ENCODE data around the gene TBCB.

GRCh38 chr19:36139120-36139472 is 23.8 kb downstream of the TBCB start:
- TF ChIP-seq, protein P1, sequence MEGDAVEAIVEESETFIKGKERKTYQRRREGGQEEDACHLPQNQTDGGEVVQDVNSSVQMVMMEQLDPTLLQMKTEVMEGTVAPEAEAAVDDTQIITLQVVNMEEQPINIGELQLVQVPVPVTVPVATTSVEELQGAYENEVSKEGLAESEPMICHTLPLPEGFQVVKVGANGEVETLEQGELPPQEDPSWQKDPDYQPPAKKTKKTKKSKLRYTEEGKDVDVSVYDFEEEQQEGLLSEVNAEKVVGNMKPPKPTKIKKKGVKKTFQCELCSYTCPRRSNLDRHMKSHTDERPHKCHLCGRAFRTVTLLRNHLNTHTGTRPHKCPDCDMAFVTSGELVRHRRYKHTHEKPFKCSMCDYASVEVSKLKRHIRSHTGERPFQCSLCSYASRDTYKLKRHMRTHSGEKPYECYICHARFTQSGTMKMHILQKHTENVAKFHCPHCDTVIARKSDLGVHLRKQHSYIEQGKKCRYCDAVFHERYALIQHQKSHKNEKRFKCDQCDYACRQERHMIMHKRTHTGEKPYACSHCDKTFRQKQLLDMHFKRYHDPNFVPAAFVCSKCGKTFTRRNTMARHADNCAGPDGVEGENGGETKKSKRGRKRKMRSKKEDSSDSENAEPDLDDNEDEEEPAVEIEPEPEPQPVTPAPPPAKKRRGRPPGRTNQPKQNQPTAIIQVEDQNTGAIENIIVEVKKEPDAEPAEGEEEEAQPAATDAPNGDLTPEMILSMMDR (IDR thresholded peaks at IDR 0.05; ENCODE audit: insufficient read depth, low read length, poor library complexity, severe bottlenecking) = no peak
- TF ChIP-seq EZH2phosphoT487 (conservative IDR thresholded peaks at IDR 0.05; ENCODE audit: low read length) = no peak

Data from SU-DHL-6 (cell line).